GM23338 (cell line): Measurements from ENCODE around the gene RPA3. TPM values are rescaled to one million over a fixed set of nuclear protein-coding genes. Genes with fewer than 3 reads are reported as not detected.

Source experiments
- ATAC-seq: fragments of 200-7000 bp; cut with Tn5 transposase; 3 replicates; pipeline ENCODE4 v1.9.1; 2020
- DNase-seq: peaks from one replicate; pipeline ENCODE4 v3.0.0-alpha.2; 2015; ENCODE audit warnings: low spot score
- H2AFZ ChIP-seq: fragments of 200-600 bp; sonication (generic); 2 replicates; pipeline ENCODE4 v1.8.0; 2016; ENCODE audit warnings: antibody characterized with exemption, mild to moderate bottlenecking, moderate library complexity
- H3F3A ChIP-seq: fragments of 200-600 bp; sonication (generic); replicated peaks from 2 replicates; pipeline ENCODE4 v1.8.0; 2017; ENCODE audit warnings: antibody characterized with exemption, mixed run types, low read depth
- H3K27ac ChIP-seq: fragments of 200-600 bp; sonication (generic); 2 replicates; pipeline ENCODE4 v1.6.1; 2016; ENCODE audit warnings: low read depth
- H3K27me3 ChIP-seq: fragments of 200-600 bp; sonication (generic); 2 replicates; pipeline ENCODE4 v1.8.0; 2016; ENCODE audit warnings: mild to moderate bottlenecking, mixed run types, moderate library complexity; ENCODE audit not compliant: insufficient read depth
- H3K36me3 ChIP-seq: fragments of 200-600 bp; sonication (generic); 2 replicates; pipeline ENCODE4 v1.8.0; 2016; ENCODE audit warnings: mild to moderate bottlenecking; ENCODE audit not compliant: insufficient read depth
- H3K4me1 ChIP-seq: fragments of 200-600 bp; sonication (generic); 2 replicates; pipeline ENCODE4 v1.8.0; 2016; ENCODE audit warnings: mild to moderate bottlenecking, moderate library complexity; ENCODE audit not compliant: insufficient read depth
- H3K4me2 ChIP-seq: fragments of 200-600 bp; sonication (generic); 2 replicates; pipeline ENCODE4 v1.7.1; 2017; ENCODE audit warnings: mixed run types
- H3K4me3 ChIP-seq: fragments of 200-600 bp; sonication (generic); 2 replicates; pipeline ENCODE4 v1.6.1; 2016; ENCODE audit warnings: mixed run types
- H3K79me2 ChIP-seq: fragments of 200-600 bp; sonication (generic); replicated peaks from 2 replicates; pipeline ENCODE4 v1.8.0; 2017; ENCODE audit warnings: mild to moderate bottlenecking; ENCODE audit not compliant: insufficient read depth
- H3K9me2 ChIP-seq: fragments of 200-600 bp; sonication (generic); 2 replicates; pipeline ENCODE4 v1.8.0; 2017; ENCODE audit not compliant: insufficient read depth
- H4K20me1 ChIP-seq: fragments of 200-600 bp; sonication (generic); replicated peaks from 2 replicates; pipeline ENCODE4 v1.8.0; 2017; ENCODE audit warnings: mild to moderate bottlenecking; ENCODE audit not compliant: insufficient read depth
- H3K27ac Mint-ChIP-seq: 2 replicates; pipeline ENCODE4 v1.8.0; 2020; ENCODE audit warnings: inconsistent platforms, mild to moderate bottlenecking, moderate library complexity, mixed read lengths
- H3K27me3 Mint-ChIP-seq: 3 replicates; pipeline ENCODE4 v1.8.0; 2022; ENCODE audit warnings: low read depth, mild to moderate bottlenecking, moderate library complexity, mixed read lengths, inconsistent platforms; ENCODE audit not compliant: insufficient read depth, poor library complexity
- H3K36me3 Mint-ChIP-seq: 3 replicates; pipeline ENCODE4 v1.8.0; 2021; ENCODE audit warnings: low read depth, mild to moderate bottlenecking, inconsistent platforms, moderate library complexity, mixed read lengths
- H3K4me1 Mint-ChIP-seq: 3 replicates; pipeline ENCODE4 v1.8.0; 2020; ENCODE audit warnings: mild to moderate bottlenecking, inconsistent platforms, mixed read lengths
- H3K4me3 Mint-ChIP-seq: 3 replicates; pipeline ENCODE4 v1.8.0; 2021; ENCODE audit warnings: moderate library complexity, mild to moderate bottlenecking, inconsistent platforms, mixed read lengths
- H3K9me3 Mint-ChIP-seq: 3 replicates; pipeline ENCODE4 v1.8.0; 2020; ENCODE audit warnings: moderate library complexity, mild to moderate bottlenecking, inconsistent platforms, mixed read lengths
- CREB1 ChIP-seq: fragments of 250-450 bp; sonication (Bioruptor Pico); IDR thresholded peaks from 2 replicates; pipeline ENCODE4 v1.5.0; 2020; ENCODE audit warnings: low read depth, mild to moderate bottlenecking, moderate library complexity
- EZH2 ChIP-seq: fragments of 200-600 bp; sonication (generic); IDR thresholded peaks from one replicate; pipeline ENCODE4 v1.8.0; 2017; ENCODE audit warnings: antibody characterized with exemption, mild to moderate bottlenecking, low read depth; ENCODE audit not compliant: unreplicated experiment
- EZH2phosphoT487 ChIP-seq: fragments of 200-600 bp; sonication (generic); IDR thresholded peaks from one replicate; pipeline ENCODE4 v1.8.1; 2018; ENCODE audit warnings: antibody characterized with exemption; ENCODE audit not compliant: unreplicated experiment
- JUNB ChIP-seq: IDR thresholded peaks from one replicate; pipeline ENCODE4 v1.6.1; 2016; ENCODE audit warnings: antibody characterized with exemption; ENCODE audit not compliant: unreplicated experiment
- NANOG ChIP-seq: IDR thresholded peaks from 2 replicates; pipeline ENCODE4 v1.6.1; 2016; ENCODE audit warnings: antibody characterized with exemption, borderline replicate concordance
- POLR2AphosphoS5 ChIP-seq: IDR thresholded peaks from 2 replicates; pipeline ENCODE4 v1.6.1; 2016; ENCODE audit warnings: antibody characterized with exemption, low read depth
- STAT1 ChIP-seq: IDR thresholded peaks from one replicate; pipeline ENCODE4 v1.6.1; 2016; ENCODE audit warnings: antibody characterized with exemption; ENCODE audit not compliant: unreplicated experiment
- ZNF114 ChIP-seq: fragments of 250-450 bp; sonication (Bioruptor Pico); IDR thresholded peaks from 2 replicates; pipeline ENCODE4 v1.5.0; 2020; ENCODE audit warnings: mild to moderate bottlenecking, moderate library complexity
- ZNF331 ChIP-seq: fragments of 250-450 bp; sonication (Bioruptor Pico); IDR thresholded peaks from 2 replicates; pipeline ENCODE4 v1.5.0; 2020; ENCODE audit warnings: low read depth, mild to moderate bottlenecking, moderate library complexity
- ZNF462 ChIP-seq: fragments of 250-450 bp; sonication (Bioruptor Pico); IDR thresholded peaks from 2 replicates; pipeline ENCODE4 v1.5.0; 2020; ENCODE audit warnings: mild to moderate bottlenecking, moderate library complexity
- polyA plus RNA-seq: library from polyadenylated mRNA; unstranded; fragments of >200 nt; fragmentation: Nextera tagmentation; extraction: Ambion mirVana; gene quantifications from 2 replicates; pipeline ENCODE4 v1.2.1, GENCODE V29; 2016
- total RNA-seq: library from RNA; depleted of rRNA; stranded (reverse); fragments of >200 nt; shearing (Covaris generic); gene quantifications from 2 replicates; pipeline ENCODE4 v1.2.3, GENCODE V29; 2014
- TF ChIP-seq, protein P1 (sequence below), 2 experiments: fragments of 200-600 bp in 1 of 2; sonication (generic) in 1 of 2; conservative IDR thresholded peaks; 2 replicates each; pipeline versions ENCODE4 v1.5.1 to v1.6.1; 2016 to 2017; ENCODE audit warnings: antibody characterized with exemption in 2 of 2, low read depth in 2 of 2, mild to moderate bottlenecking in 2 of 2, moderate library complexity in 1 of 2
- TF ChIP-seq, protein P2 (sequence below): IDR thresholded peaks from one replicate; pipeline ENCODE4 v1.6.1; 2018; ENCODE audit warnings: antibody characterized with exemption; ENCODE audit not compliant: unreplicated experiment
- TF ChIP-seq, protein P3 (sequence below): IDR thresholded peaks from 2 replicates; pipeline ENCODE4 v1.6.1; 2016; ENCODE audit warnings: antibody characterized with exemption

Gene RPA3
- total and polyA plus RNA-seq, 2 experiments from 2014 or later: 74.9 to 287 TPM

- Histone ChIP-seq H3K9me2 (no peaks in the 10 kb centered on the region; the same call in 1 of the 2 replicates), H3K4me1 (peaks cover 9% of the 10 kb centered on the region; the same call in 1 of the 2 replicates), H3K36me3 (no peaks in the 10 kb centered on the region), H3K4me3 (no peak overlapping the region), H3K4me2 (no peak overlapping the region), H3K79me2 (0 out of 2 replicates have a peak, but pooled peaks cover 8% of the 10 kb centered on the region), H3K27me3 (no peaks in the 10 kb centered on the region), H2AFZ (no peak overlapping the region), H3F3A (no peaks in the 10 kb centered on the region), H4K20me1 (no peaks in the 10 kb centered on the region), H3K27ac (no peak overlapping the region)
- DNase-seq (no peak), ATAC-seq (no peak)
- no peak for TF ChIP-seq EZH2
- TF ChIP-seq EZH2phosphoT487: no peak
- TF ChIP-seq JUNB: no peak
- no peak for TF ChIP-seq POLR2AphosphoS5
- TF ChIP-seq CREB1: no peak
- TF ChIP-seq STAT1: no peak
- TF ChIP-seq ZNF462 (CRISPR knock-in tag): no peak
- TF ChIP-seq ZNF114: no peak
- TF ChIP-seq ZNF331 (CRISPR knock-in tag): no peak
- TF ChIP-seq, protein P1, sequence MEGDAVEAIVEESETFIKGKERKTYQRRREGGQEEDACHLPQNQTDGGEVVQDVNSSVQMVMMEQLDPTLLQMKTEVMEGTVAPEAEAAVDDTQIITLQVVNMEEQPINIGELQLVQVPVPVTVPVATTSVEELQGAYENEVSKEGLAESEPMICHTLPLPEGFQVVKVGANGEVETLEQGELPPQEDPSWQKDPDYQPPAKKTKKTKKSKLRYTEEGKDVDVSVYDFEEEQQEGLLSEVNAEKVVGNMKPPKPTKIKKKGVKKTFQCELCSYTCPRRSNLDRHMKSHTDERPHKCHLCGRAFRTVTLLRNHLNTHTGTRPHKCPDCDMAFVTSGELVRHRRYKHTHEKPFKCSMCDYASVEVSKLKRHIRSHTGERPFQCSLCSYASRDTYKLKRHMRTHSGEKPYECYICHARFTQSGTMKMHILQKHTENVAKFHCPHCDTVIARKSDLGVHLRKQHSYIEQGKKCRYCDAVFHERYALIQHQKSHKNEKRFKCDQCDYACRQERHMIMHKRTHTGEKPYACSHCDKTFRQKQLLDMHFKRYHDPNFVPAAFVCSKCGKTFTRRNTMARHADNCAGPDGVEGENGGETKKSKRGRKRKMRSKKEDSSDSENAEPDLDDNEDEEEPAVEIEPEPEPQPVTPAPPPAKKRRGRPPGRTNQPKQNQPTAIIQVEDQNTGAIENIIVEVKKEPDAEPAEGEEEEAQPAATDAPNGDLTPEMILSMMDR (conservative IDR thresholded peaks at IDR 0.05; ENCODE audit: low read depth in 2 of 2): no peak
- no peak for TF ChIP-seq NANOG
- TF ChIP-seq, protein P2, sequence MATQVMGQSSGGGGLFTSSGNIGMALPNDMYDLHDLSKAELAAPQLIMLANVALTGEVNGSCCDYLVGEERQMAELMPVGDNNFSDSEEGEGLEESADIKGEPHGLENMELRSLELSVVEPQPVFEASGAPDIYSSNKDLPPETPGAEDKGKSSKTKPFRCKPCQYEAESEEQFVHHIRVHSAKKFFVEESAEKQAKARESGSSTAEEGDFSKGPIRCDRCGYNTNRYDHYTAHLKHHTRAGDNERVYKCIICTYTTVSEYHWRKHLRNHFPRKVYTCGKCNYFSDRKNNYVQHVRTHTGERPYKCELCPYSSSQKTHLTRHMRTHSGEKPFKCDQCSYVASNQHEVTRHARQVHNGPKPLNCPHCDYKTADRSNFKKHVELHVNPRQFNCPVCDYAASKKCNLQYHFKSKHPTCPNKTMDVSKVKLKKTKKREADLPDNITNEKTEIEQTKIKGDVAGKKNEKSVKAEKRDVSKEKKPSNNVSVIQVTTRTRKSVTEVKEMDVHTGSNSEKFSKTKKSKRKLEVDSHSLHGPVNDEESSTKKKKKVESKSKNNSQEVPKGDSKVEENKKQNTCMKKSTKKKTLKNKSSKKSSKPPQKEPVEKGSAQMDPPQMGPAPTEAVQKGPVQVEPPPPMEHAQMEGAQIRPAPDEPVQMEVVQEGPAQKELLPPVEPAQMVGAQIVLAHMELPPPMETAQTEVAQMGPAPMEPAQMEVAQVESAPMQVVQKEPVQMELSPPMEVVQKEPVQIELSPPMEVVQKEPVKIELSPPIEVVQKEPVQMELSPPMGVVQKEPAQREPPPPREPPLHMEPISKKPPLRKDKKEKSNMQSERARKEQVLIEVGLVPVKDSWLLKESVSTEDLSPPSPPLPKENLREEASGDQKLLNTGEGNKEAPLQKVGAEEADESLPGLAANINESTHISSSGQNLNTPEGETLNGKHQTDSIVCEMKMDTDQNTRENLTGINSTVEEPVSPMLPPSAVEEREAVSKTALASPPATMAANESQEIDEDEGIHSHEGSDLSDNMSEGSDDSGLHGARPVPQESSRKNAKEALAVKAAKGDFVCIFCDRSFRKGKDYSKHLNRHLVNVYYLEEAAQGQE: no peak
- TF ChIP-seq, protein P3, sequence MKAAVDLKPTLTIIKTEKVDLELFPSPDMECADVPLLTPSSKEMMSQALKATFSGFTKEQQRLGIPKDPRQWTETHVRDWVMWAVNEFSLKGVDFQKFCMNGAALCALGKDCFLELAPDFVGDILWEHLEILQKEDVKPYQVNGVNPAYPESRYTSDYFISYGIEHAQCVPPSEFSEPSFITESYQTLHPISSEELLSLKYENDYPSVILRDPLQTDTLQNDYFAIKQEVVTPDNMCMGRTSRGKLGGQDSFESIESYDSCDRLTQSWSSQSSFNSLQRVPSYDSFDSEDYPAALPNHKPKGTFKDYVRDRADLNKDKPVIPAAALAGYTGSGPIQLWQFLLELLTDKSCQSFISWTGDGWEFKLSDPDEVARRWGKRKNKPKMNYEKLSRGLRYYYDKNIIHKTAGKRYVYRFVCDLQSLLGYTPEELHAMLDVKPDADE: no peak
- Mint-ChIP-seq H3K9me3 (no peaks in the 10 kb centered on the region), H3K27me3 (no peaks in the 10 kb centered on the region), H3K4me1 (peaks cover 10% of the 10 kb centered on the region; the same call in 2 of the 3 replicates), H3K27ac (no peak overlapping the region), H3K36me3 (peaks cover 8% of the 10 kb centered on the region), H3K4me3 (no peak overlapping the region)
These were observed 45.7 kb downstream of the RPA3 start for GRCh38 chr7:7672545-7673239.
